Pancreas (tissue), 10 donors: ENCODE measurements around the gene ABCE1. TPM values are rescaled to one million over a fixed set of nuclear protein-coding genes. Genes with fewer than 3 reads are reported as not detected.
"Not testable (repeated sequence)": the region's sequence is repeated elsewhere in the genome, so short reads cannot be mapped to it uniquely, and the experiment has no call there.

Source experiments
- ATAC-seq, 4 donors: fragments of 200-7000 bp; cut with Tn5 transposase; one replicate each; pipeline versions ENCODE4 v1.8.0 to v1.9.1; 2020; ENCODE audit warnings: mild to moderate bottlenecking in 4 of 4, moderate library complexity in 4 of 4
- DNase-seq, 6 donors: peaks; one replicate each; pipeline ENCODE4 v3.0.0-alpha.2; 2020
- FAIRE-seq: peaks from 2 replicates; lab custom pipeline; 2012; peaks lifted over from hg19 to GRCh38; lab: Jason Lieb, UNC
- H3K27ac ChIP-seq, 4 donors: fragments of 200-600 bp; sonication (generic); 1 replicate in 3 of 4; 2 replicates in 1 of 4; pipeline versions ENCODE4 v1.5.0 to v1.8.0; 2020
- H3K27me3 ChIP-seq, 4 donors: fragments of 200-600 bp; one replicate each; pipeline ENCODE4 v1.8.0; 2021
- H3K36me3 ChIP-seq, 3 donors: fragments of 200-600 bp; sonication (generic) in 1 of 3; one replicate each; pipeline versions ENCODE4 v1.5.0 to v1.8.0; 2020 to 2021
- H3K4me1 ChIP-seq, 3 donors: fragments of 200-600 bp; one replicate each; pipeline ENCODE4 v1.8.0; 2021
- H3K4me3 ChIP-seq, 4 donors: fragments of 200-600 bp; sonication (generic) in 2 of 4; one replicate each; pipeline versions ENCODE4 v1.5.0 to v1.8.0; 2020 to 2021
- H3K9me3 ChIP-seq, 4 donors: fragments of 200-600 bp; one replicate each; pipeline ENCODE4 v1.8.0; 2021
- CTCF ChIP-seq, 4 donors: fragments of 200-600 bp; sonication (generic) in 3 of 4; IDR thresholded peaks; one replicate each; pipeline versions ENCODE4 v1.5.0 to v1.8.0; 2021; ENCODE audit warnings: antibody characterized with exemption in 4 of 4
- WGBS, 2 donors: extraction: QIAGEN DNeasy Blood & Tissue Kit; methylation state at CpG; one replicate each; pipeline ENCODE4 v1.1.7; 2013; 5-methylcytosine and 5-hydroxymethylcytosine counted together
- intact Hi-C, 3 donors: fragments of 100-400 bp; cut with DNase I; formaldehyde crosslinking; loops; one replicate each; pipeline versions ENCODE4 v1.11.1 to v1.14.2; 2022
- polyA plus RNA-seq, 2 donors: library from polyadenylated mRNA; stranded (reverse); fragments of 200-250 nt; gene quantifications; one replicate each; pipeline ENCODE4 v1.2.3, GENCODE V29; 2013
- total RNA-seq, 6 donors: library from RNA; stranded (reverse); fragmentation: NEBNext Ultra II Directional in 4 of 6; extraction: Animal tissue kit (Norgen Biotek cat#: 25700) in 4 of 6; gene quantifications; one replicate each; pipeline versions ENCODE4 v1.2.1 to v1.2.4, GENCODE V29; 2021 to 2023
- donor health status: healthy with polysubstance abuse.
- donor health status: DM: no; HTN: no; CAD: no; lungs with moderate emphysema.
- donor health status: DM: no; HTN: no; CAD: no.
- donor health status: control.
- donor health status: control.
- donor health status: Bipolar disorder and iron deficiency.
- donor health status: DM: yes; HTN: yes; CAD: no.
- donor health status: DM: no; HTN: no; CAD: no.
- donor health status: DM: no; HTN: no; CAD: no.
- donor health status: DM: yes; HTN: yes; CAD: no.

ABCE1 gene
- total and polyA plus RNA-seq, 8 donors, result 9.6 to 51.8 (median 29.2) TPM

DNA sequence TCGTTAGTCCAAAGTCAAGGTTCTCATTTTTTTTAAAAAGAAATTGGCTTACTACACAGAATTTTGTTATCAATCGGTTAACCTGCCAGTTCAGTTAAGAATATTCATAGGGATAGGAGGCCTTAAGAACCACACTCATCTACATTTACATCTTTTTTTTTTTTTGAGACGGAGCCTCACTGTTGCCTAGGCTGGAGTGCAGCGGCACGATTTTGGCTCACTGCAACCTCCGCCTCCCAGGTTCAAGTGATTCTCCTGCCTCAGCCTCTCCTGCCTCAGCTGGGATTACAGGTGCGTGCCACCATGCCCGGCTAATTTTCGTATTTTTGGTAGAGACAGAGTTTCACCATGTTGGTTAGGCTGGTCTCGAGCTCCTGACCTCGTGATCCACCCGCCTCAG, 33.7 kb downstream of the ABCE1 start:
- no peak for ATAC-seq
- Histone ChIP-seq H3K4me3 (no peak overlapping the region), H3K27ac (no peak overlapping the region)

DNA sequence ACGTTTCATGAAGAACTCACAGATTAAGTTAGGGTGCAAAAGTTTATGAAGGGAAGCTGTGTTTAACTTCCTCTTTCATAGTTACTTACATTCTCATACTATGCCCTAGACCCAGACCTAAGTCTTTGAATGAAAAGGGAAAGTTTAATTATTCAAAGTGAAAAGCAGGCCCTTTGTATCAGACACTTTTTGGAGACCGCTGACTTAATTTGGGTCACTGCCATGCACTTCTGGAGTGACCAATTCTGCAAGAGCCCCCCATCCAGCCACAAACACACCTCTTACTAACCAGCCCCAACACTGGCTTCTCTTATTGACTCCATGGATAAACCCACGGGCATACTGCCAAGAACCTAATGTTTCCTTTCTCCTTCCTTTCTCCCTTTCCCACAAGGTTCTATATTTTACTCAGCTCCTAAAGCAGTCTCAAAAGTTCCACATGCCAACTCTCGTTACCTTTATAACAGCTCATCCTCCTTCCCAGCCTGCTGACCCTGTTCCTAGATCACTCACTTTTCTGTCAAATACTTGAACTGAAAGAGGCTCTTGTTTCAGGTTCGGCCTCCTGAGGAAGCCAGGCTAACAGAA, 34.5 kb downstream of the ABCE1 start:
- intact Hi-C loops, result no loop called here
- FAIRE-seq (no peak), DNase-seq (no peak), ATAC-seq (peak; percentile 14 to 35 (median 27))
- WGBS, 2 donors, result 58 to 72% methylated on average over 5 of the region's 5 CpGs
- no peaks in the 10 kb centered on the region for H3K27me3 ChIP-seq
- no peak overlapping the region for H3K4me3 ChIP-seq
- peaks cover 0 to 3% (median 1%) of the 10 kb centered on the region in 3 donors for H3K36me3 ChIP-seq
- H3K27ac ChIP-seq, result no peak overlapping the region
- peaks cover 0 to 6% (median 0%) of the 10 kb centered on the region in 3 donors for H3K4me1 ChIP-seq
- TF ChIP-seq CTCF (IDR thresholded peaks at IDR 0.05), result no peak
- H3K9me3 ChIP-seq, result no peaks in the 10 kb centered on the region

More for the DNA sequence above, 33.7 kb downstream of the ABCE1 start:
- Histone ChIP-seq H3K4me1 (peaks cover 0 to 6% (median 0%) of the 10 kb centered on the region in 3 donors), H3K9me3 (no peaks in the 10 kb centered on the region), H3K27me3 (no peaks in the 10 kb centered on the region), H3K36me3 (peaks cover 0 to 7% (median 1%) of the 10 kb centered on the region in 3 donors)
- intact Hi-C loops, result no loop called here
- no peak for DNase-seq
- 85% methylated on average over 12 of the region's 12 CpGs for WGBS, 2 donors
- FAIRE-seq, result no peak
- TF ChIP-seq CTCF (IDR thresholded peaks at IDR 0.05), result no peak

DNA sequence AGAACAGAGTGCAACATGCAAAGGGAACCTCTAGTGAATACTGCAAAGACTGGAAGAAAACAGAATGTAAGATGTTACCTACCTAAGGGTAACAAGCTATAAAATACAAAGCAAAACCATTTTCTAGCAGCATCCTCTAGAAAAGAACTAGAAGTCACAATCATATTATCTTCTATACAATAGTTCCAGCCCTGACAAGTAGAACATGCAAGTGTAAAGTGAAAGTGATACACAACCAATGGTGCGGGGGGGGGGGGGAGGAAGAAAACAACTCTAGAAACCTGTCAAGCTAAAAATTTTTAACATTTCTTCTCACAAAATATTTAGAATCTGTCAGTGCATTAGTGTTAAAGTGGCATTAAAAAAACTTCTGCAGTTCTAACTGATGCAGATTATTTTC, 38.1 kb downstream of the ABCE1 start:
- H3K4me1 ChIP-seq, intact Hi-C loops, H3K27ac ChIP-seq, H3K4me3 ChIP-seq, ATAC-seq, H3K27me3 ChIP-seq, H3K9me3 ChIP-seq, DNase-seq: not testable (repeated sequence)
- 80% methylated on average over 1 of the region's 1 CpG for WGBS, 2 donors
- FAIRE-seq, result peak; percentile 23
- peaks cover 0 to 38% (median 13%) of the 10 kb centered on the region in 3 donors for H3K36me3 ChIP-seq

DNA sequence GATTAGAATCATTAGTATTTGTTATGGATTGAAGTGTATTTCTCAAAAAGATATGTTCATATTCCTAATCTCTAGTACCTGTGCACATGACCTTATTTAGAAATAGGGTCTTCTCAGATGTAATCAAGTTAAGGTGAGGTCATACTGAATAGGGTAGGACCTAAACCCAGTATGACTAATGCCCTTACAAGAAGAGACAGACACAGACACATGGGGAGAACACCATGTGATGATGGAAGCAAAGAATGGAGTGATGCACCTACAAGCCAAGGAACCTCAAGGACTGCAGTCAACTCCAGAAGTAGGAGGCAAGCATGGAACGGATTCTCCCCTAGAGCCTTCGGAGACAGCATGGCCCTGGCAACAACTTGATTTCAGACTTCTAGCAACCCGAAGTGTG, 50.9 kb downstream of the ABCE1 start:
- TF ChIP-seq CTCF (IDR thresholded peaks at IDR 0.05), result no peak
- Histone ChIP-seq H3K4me3 (no peak overlapping the region), H3K9me3 (no peaks in the 10 kb centered on the region), H3K27ac (no peak overlapping the region), H3K27me3 (no peaks in the 10 kb centered on the region), H3K36me3 (peaks cover 17 to 61% (median 21%) of the 10 kb centered on the region in 3 donors), H3K4me1 (peaks cover 0 to 9% (median 0%) of the 10 kb centered on the region in 3 donors)
- 86 to 91% methylated on average over 3 of the region's 3 CpGs for WGBS, 2 donors
- intact Hi-C loops, result no loop called here
- no peak for FAIRE-seq
- no peak for ATAC-seq
- no peak for DNase-seq

DNA sequence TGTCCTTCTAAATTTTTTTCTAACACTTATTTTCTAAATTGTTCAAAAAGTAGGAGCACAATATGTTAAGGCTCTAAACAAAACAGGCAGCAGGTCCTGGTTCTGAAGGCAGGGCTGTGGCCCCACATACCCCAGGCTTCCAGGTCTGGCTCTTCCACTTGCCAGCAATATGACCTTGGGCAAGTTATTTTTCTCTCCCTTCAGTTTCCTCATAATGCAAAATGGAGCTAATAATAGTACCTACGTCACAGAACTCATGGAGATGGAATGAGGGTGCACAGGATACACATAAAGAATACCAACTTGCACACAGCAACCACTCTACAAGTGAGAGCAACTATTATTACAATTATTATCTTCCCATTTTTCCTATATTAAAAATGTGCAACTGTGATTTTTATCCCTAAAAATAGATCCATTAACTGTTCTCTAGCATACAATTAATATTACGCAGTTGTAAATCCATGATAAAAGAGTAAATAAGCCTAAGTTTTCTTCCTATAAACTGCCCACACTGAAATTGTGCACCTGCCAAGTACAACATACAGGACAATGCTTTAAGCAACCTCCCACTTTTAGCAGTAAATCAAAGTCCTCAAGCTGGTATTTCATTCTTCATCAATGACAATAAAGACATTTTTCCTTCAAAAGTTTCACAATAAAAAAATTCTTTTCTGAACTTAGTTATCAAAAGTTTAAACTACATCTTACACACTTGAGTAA, 55.2 kb downstream of the ABCE1 start:
- WGBS, 2 donors, result 38 to 47% methylated on average over 2 of the region's 2 CpGs
- H3K4me3 ChIP-seq, result no peak overlapping the region
- no peak for FAIRE-seq
- peaks cover 6 to 28% (median 9%) of the 10 kb centered on the region in 3 donors for H3K36me3 ChIP-seq
- intact Hi-C loops, result no loop called here
- H3K9me3 ChIP-seq, result no peaks in the 10 kb centered on the region
- peak; percentile 77 to 91 (median 84) for ATAC-seq
- H3K27ac ChIP-seq, result peak overlapping the region in 1 of 4 donors; percentile 37
- no peak for TF ChIP-seq CTCF (IDR thresholded peaks at IDR 0.05)
- peaks cover 0 to 12% (median 0%) of the 10 kb centered on the region in 3 donors for H3K4me1 ChIP-seq
- no peaks in the 10 kb centered on the region for H3K27me3 ChIP-seq
- no peak for DNase-seq
